Mesenteric fat pad (tissue), 1 donor: ENCODE results near the gene SLC6A8. TPM values are rescaled to one million over a fixed set of nuclear protein-coding genes. Genes with fewer than 3 reads are reported as not detected.
"Not testable (repeated sequence)": the region's sequence is repeated elsewhere in the genome, so short reads cannot be mapped to it uniquely, and the experiment has no call there.

Source experiments
- DNase-seq: peaks from one replicate; pipeline ENCODE4 v3.0.0-alpha.2; 2020; ENCODE audit warnings: low spot score
- total RNA-seq: library from RNA; stranded (reverse); fragmentation: NEBNext Ultra II Directional; extraction: Animal tissue kit (Norgen Biotek cat#: 25700); gene quantifications from one replicate; pipeline ENCODE4 v1.2.1, GENCODE V29; 2021
- donor health status: DM: yes; HTN: yes; CAD: no.

SLC6A8 gene
- total RNA-seq, 1 donor from 2014 or later: 45.9 TPM

GRCh38 chrX:153691032-153691827 lies 3.5 kb downstream of the SLC6A8 start:
- not testable (repeated sequence) for DNase-seq

GRCh38 chrX:153692003-153692402 lies 4.3 kb downstream of the SLC6A8 start:
- no peak for DNase-seq

- DNase-seq: no peak
Measured at GRCh38 chrX:153692611-153693156, 5.0 kb downstream of the SLC6A8 start.

- no peak for DNase-seq
Measured at GRCh38 chrX:153693216-153694086, 5.7 kb downstream of the SLC6A8 start.

- not testable (repeated sequence) for DNase-seq
Measured at GRCh38 chrX:153694256-153694655, 6.5 kb downstream of the SLC6A8 start.

GRCh38 chrX:153694687-153695270 lies 7.1 kb downstream of the SLC6A8 start:
- no peak for DNase-seq

- DNase-seq: no peak
Measured at GRCh38 chrX:153696100-153696499, 8.4 kb downstream of the SLC6A8 start.

- not testable (repeated sequence) for DNase-seq
Measured at GRCh38 chrX:153696538-153696937, 8.8 kb downstream of the SLC6A8 start.

GRCh38 chrX:153696986-153697722 lies 9.4 kb downstream of the SLC6A8 start:
- not testable (repeated sequence) for DNase-seq

GRCh38 chrX:153697924-153698865 lies 10.5 kb downstream of the SLC6A8 start:
- DNase-seq: no peak

- not testable (repeated sequence) for DNase-seq
Measured at GRCh38 chrX:153699210-153699783, 11.6 kb downstream of the SLC6A8 start.

- DNase-seq: not testable (repeated sequence)
Measured at GRCh38 chrX:153699784-153700371, 12.2 kb downstream of the SLC6A8 start.

GRCh38 chrX:153700376-153700945 lies 12.7 kb downstream of the SLC6A8 start:
- no peak for DNase-seq

GRCh38 chrX:153700967-153701366 lies 13.2 kb downstream of the SLC6A8 start:
- no peak for DNase-seq

GRCh38 chrX:153701706-153702105 lies 14.0 kb downstream of the SLC6A8 start:
- DNase-seq: no peak

GRCh38 chrX:153702336-153703035 lies 14.8 kb downstream of the SLC6A8 start:
- no peak for DNase-seq

- DNase-seq: no peak
Measured at GRCh38 chrX:153703036-153703370, 15.3 kb downstream of the SLC6A8 start.

GRCh38 chrX:153704021-153704526 lies 16.3 kb downstream of the SLC6A8 start:
- no peak for DNase-seq
